K562 (cell line): ENCODE results near the gene ENDOG. TPM values are rescaled to one million over a fixed set of nuclear protein-coding genes. Genes with fewer than 3 reads are reported as not detected.

ENCODE experiments used
- ATF1 ChIP-seq, 2 experiments: fragments of 450-650 bp in 1 of 2; IDR thresholded peaks; 2 replicates each; pipeline ENCODE4 v1.6.1; 2016; ENCODE audit warnings: missing compliant biosample characterization in 1 of 2, missing genetic modification characterization in 1 of 2
- BCOR ChIP-seq: fragments of 450-650 bp; IDR thresholded peaks from 2 replicates; pipeline ENCODE4 v1.6.1; 2016
- CBFB ChIP-seq: sonication (generic); formaldehyde crosslinking; IDR thresholded peaks from 2 replicates; pipeline ENCODE4 v1.4.0; 2020; ENCODE audit warnings: mild to moderate bottlenecking, missing genetic modification reagents
- CCNT2 ChIP-seq: IDR thresholded peaks from 2 replicates; pipeline ENCODE4 v1.6.1; 2011; ENCODE audit warnings: borderline replicate concordance, low read depth, mild to moderate bottlenecking, moderate library complexity, mixed read lengths, low read length; ENCODE audit not compliant: insufficient read length; ENCODE audit errors: extremely low read depth
- CREB3L1 ChIP-seq: fragments of 450-650 bp; IDR thresholded peaks from 2 replicates; pipeline ENCODE4 v1.6.1; 2014; ENCODE audit warnings: low read depth, mild to moderate bottlenecking, moderate library complexity, borderline replicate concordance
- MCM7 ChIP-seq, 2 experiments: fragments of 450-650 bp; IDR thresholded peaks; 2 replicates each; pipeline ENCODE4 v1.6.1; 2016 to 2018
- NR2C2 ChIP-seq, 2 experiments: fragments of 200-800 bp in 1 of 2; sonication (Bioruptor generic) in 1 of 2; sonication (generic) in 1 of 2; formaldehyde crosslinking in 1 of 2; IDR thresholded peaks; 2 replicates each; pipeline versions ENCODE4 v1.6.1 to v1.8.0; 2016 to 2022; ENCODE audit warnings: mild to moderate bottlenecking in 1 of 2, missing compliant biosample characterization in 1 of 2, missing genetic modification characterization in 1 of 2, missing genetic modification reagents in 1 of 2
- POLR2G ChIP-seq: fragments of 200-400 bp; formaldehyde crosslinking; IDR thresholded peaks from 2 replicates; pipeline ENCODE4 v1.6.1; 2017; ENCODE audit warnings: low read depth, mild to moderate bottlenecking, antibody characterized with exemption, low read length, moderate library complexity
- RBM25 ChIP-seq: fragments of 200-400 bp; formaldehyde crosslinking; IDR thresholded peaks from 2 replicates; pipeline ENCODE4 v1.6.1; 2018; ENCODE audit warnings: low read length, low read depth, moderate library complexity; ENCODE audit not compliant: severe bottlenecking
- RBM34 ChIP-seq: fragments of 200-400 bp; formaldehyde crosslinking; IDR thresholded peaks from 2 replicates; pipeline ENCODE4 v1.6.1; 2018; ENCODE audit warnings: low read length, borderline replicate concordance; ENCODE audit not compliant: insufficient read depth
- SAP30 ChIP-seq: fragments of 200-600 bp; sonication (generic); IDR thresholded peaks from 2 replicates; pipeline ENCODE4 v1.6.1; 2012; ENCODE audit warnings: borderline replicate concordance, low read depth, mild to moderate bottlenecking, moderate library complexity, low read length, control low read depth, inconsistent platforms; ENCODE audit not compliant: insufficient read depth, poor library complexity, severe bottlenecking
- SREBF1 ChIP-seq: fragments of 150-350 bp; IDR thresholded peaks from 2 replicates; pipeline ENCODE4 v1.6.1; 2014; ENCODE audit warnings: antibody characterized with exemption, low read depth, low read length, borderline replicate concordance
- SUPT5H ChIP-seq: fragments of 450-650 bp; IDR thresholded peaks from 2 replicates; pipeline ENCODE4 v1.6.1; 2016
- USF2 ChIP-seq: sonication (generic); formaldehyde crosslinking; IDR thresholded peaks from 2 replicates; pipeline ENCODE4 v1.5.0; 2020; ENCODE audit warnings: missing genetic modification reagents
- ZNF232 ChIP-seq: sonication (generic); formaldehyde crosslinking; IDR thresholded peaks from 2 replicates; pipeline ENCODE4 v1.8.0; 2022; ENCODE audit warnings: mild to moderate bottlenecking, missing genetic modification reagents
- ZNF41 ChIP-seq: fragments of 250-450 bp; sonication (Bioruptor Pico); conservative IDR thresholded peaks from 2 replicates; pipeline ENCODE4 v1.4.0; 2020; ENCODE audit warnings: mild to moderate bottlenecking
- ZNF507 ChIP-seq: conservative IDR thresholded peaks from 2 replicates; pipeline ENCODE4 v1.6.1; 2017; ENCODE audit warnings: missing genetic modification characterization, missing compliant biosample characterization
- polyA plus RNA-seq, 8 experiments: library from polyadenylated mRNA; depleted of rRNA in 4 of 8; stranded (reverse) in 5 of 8; unstranded in 3 of 8; fragments of >200 nt; fragmentation: Nextera tagmentation in 2 of 8; fragmentation: Illumina TruSeq in 1 of 8; extraction: Ambion mirVana in 2 of 8; extraction: Trizol in 1 of 8; gene quantifications; 2 replicates each; pipeline versions ENCODE4 v1.2.1 to v1.2.3, GENCODE V29; 2011 to 2014; ENCODE audit warnings: inconsistent platforms in 1 of 8, missing spikeins in 1 of 8
- total RNA-seq, 7 experiments: library from RNA; depleted of rRNA in 6 of 7; stranded (reverse); fragments of >200 nt in 6 of 7; fragmentation: Illumina TruSeq in 2 of 7; extraction: Trizol in 2 of 7; gene quantifications; 2 replicates each; pipeline versions ENCODE4 v1.2.1 to v1.2.3, GENCODE V29; 2011 to 2021; ENCODE audit warnings: low replicate concordance in 1 of 7

ENDOG gene
- total and polyA plus RNA-seq, 9 of the 15 experiments (the other 6 are each of a cell fraction or from before 2014, with no cell fraction given), result 1.2 to 91.0 (median 25.5) TPM

- TF ChIP-seq USF2 (CRISPR knock-in tag) (0 out of 2 replicates have a peak, but pooled peaks have one; percentile 27), SREBF1 (no peak), ZNF41 (no peak), MCM7 (IDR thresholded peaks at IDR 0.05) (no peak), BCOR (no peak), CBFB (CRISPR knock-in tag) (no peak; the same call in 1 of the 2 replicates), SUPT5H (peak; percentile 91), ZNF232 (CRISPR knock-in tag) (0 out of 2 replicates have a peak, but pooled peaks have one; percentile 40), RBM25 (peak; percentile 75), NR2C2 (CRISPR knock-in tag; IDR thresholded peaks at IDR 0.05) (no peak), NR2C2 (tag; IDR thresholded peaks at IDR 0.05) (no peak), ATF1 (CRISPR knock-in tag; IDR thresholded peaks at IDR 0.05) (no peak), ATF1 (tag; IDR thresholded peaks at IDR 0.05) (peak; percentile 78), POLR2G (peak; percentile 99), RBM34 (no peak), CCNT2 (peak; percentile 52), ZNF507 (no peak), CREB3L1 (no peak), SAP30 (peak; percentile 92)
Measured at GRCh38 chr9:128829477-128830251, 11.4 kb downstream of the ENDOG start, which contains the start of gene SPOUT1 (continued).
